GM21447 (cell line): Measurements from ENCODE around the gene ZMAT5.

Experiments used
- ATAC-seq: cut with Tn5 transposase; IDR thresholded peaks from one replicate; pipeline ENCODE4 v1.9.1; 2021; ENCODE audit not compliant: unreplicated experiment

The ZMAT5 gene

DNA sequence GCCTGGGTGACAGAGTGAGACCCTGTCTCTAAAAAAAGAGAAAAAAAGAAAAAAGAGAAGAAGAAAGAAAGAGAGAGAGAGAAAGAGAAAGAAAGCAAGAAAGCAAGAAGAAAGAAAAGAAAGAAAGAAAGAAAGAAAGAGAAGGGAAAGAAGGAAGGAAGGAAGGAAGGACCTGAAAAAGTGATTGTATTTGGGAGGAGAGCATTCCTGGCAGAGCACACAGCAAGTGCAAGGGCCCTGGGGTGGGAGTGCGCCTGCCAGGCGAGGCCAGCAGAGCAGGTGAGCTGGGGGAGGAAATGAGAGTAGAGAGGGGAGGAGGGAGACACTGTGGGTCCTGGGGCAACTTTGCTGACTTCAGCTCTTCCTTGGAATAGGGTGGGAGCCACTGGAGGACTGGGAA, 54.7 kb downstream of the ZMAT5 start:
- no peak for ATAC-seq

DNA sequence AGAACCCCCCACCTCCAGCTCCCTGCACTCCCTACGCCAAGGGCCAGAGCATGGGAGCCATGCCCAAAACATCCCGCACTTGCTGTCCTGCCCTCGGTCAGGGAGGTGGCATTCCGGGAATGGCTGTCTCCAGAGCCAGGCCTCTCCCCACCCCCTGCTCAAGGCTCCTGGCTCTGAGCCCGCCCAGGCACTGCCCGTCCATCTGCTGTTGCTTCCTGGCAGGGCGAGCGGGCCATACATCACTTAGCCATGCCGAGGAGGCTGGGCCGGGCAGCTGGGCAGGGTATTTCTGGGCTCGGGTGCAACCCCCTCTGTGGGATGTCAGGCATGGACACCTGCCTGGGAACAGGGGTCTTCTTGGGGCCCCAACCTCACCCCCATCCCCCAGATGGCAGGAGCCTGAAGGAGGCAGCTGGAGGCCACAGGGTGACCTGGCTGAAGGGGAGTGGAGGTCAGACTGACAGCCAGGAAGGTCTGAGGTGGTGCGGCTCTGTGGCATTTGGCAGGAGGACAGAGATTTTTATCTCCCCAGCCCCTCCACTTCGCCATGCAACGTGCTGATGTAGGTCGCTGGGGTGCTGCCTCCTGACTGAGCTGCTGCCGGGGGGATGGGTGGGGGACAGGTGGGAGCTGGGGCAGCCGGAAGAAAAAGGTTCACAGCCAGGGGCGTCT, 55.7 kb downstream of the ZMAT5 start:
- no peak for ATAC-seq

DNA sequence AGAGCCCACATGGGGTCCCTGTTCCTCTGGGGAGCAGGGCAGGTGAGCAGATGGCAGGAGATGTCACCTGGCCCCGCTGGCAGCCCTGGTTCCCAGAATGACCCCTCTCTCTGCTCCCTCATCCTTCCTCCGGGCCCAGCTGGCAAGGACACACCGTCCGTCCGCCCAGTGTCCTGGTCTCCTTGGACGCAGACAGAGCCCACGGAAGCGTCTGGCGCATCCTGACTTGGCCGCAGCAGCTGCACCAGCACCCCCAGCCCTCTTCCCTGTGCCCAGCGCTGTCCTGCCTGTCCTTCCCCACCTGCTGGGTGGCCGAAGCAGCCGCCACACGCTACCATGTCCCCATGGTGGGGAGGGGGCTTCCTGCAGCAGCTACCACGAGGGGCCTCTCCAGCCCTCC, 56.6 kb downstream of the ZMAT5 start:
- no peak for ATAC-seq

DNA sequence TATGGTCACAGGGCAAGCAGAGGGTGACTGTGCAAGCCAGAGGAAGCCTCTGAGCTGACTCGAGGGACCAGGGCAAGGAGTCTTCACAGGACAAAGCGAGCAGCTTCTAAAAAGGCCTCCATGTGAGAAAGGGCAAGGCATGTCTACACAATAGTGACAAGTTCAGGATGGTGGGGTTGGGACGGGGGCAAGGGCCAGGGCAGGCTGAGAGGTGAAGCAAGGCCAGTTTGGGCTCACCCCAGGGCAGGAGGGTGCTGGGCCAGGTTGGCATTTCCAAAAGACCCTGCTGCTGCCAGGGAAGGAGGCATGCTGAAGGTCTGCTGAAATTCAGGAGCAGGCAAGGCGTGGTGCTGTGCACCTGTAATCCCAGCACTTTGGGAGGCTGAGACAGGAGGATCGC, 59.3 kb downstream of the ZMAT5 start:
- no peak for ATAC-seq

DNA sequence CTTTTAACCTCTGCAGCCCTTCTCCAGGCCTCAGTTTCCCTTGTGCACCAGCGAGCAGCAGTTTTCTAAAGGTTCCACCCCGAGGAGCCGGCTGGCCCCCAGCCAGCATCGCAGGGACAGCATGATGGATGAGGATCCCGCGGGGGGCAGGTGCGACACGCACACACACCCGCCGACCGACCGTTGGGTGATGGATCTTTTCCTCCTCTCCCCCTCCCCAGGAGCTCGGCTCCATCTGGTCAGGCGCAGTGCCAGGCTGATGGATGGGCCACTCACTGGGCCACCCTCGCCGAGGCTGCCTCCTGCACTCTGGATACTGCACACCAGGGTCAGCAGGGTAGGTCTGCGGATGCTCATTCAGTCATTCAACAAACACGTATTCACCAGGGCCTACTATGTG, 59.8 kb downstream of the ZMAT5 start:
- no peak for ATAC-seq

DNA sequence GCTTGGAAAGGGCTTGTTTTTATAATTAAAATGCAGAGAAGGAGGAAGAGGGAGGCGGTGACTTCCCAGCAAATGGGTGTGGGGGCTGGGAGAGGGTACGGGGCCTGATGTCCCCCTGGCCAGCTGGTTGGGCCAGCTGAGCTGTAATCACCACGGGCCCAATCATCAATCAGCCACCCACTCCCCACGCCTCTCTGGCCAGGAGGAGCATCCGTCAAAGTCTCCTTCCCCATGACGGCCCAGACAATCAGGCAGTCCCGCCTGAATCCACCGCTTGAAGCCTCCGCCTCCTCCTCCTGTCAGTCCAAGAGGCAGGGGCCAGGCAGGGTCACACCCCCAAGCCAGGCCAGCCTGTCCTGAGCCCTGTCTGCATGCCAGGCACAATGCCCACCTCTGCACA, 60.3 kb downstream of the ZMAT5 start:
- no peak for ATAC-seq

DNA sequence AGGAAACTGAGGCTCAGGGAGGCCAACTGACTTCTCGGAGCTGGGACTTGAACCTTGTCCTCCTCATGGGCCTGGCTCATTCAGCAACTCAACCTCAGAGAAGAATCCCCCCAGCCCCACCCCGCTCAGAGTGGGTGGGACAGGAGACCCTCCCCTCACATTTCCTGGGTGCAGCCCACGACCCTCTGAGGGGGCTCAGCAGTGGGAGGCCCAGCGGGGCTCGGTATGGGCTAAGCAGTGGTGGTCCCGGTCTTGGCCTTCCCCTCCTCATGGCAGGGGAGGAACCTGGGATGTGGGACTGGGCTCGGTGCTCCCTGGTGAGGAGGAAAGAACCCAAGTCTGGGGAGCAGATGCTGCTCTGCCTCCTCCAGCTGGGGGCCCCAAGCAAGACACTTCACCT, 61.2 kb downstream of the ZMAT5 start:
- ATAC-seq, result no peak

DNA sequence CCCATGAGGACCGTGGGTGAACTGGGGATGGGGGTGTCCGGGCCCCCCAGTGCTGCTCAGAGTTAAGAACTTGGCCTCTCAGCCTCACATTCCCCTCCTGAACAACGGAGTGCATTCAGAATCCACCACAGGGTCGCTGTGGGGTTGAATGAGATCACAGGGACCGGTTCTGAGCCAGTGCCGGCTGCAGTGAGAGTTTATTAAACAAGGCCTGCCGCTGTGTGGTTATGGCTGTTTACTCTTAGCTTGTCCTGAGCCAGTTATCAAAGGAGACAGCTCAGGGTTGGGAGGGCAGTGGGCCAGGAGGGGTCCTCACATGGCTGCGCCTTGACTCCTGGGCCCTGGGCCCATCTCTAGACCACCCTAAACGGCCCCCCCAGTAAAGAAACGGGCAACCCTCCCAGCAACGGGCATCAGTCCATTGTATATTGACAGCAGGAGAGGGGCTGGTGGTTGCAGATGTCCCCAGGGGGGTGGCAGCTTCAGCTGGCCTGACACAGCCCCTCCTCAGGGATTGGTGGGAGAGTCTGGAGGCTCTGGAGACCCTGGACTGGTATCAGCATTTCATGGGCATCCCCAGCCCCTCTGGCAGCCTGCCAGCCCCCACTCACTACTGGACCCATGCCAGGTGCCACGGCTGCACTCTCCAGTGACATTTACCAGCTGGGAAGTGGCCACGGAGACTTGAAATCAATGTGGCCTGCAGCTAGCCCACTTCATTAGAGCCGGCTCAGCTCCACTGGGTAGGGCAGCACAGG, 62.1 kb downstream of the ZMAT5 start:
- no peak for ATAC-seq

DNA sequence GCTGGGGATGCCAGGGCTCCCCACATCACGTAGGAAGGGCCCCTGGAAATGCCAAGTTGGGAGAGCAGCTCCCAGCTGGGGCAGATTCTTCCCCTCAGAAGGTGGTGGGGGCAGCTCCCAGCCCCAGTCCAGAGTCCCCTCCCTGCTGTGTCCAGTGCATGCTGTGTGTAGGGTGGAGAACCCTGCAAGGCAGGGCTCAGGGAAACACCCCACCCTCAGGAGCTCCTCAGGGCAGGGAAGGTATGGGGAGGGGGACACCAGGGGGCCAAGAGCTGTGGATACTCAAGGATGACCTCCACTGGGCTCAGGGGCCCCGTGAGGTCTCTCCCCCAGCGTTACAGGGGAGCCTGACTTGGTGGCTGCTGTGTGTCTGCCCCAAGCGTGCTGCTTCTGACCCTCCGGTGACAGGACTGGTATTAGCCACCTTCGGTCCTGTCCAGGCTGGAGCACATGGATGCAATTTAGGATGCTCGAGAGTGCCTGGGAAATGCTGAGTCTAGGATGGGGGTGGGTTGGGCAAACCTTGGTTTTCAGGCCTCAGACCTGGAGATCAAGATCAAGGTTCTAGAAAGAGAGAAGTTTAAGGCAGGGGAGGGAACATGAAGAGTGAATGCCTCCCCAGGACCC, 63.1 kb downstream of the ZMAT5 start:
- no peak for ATAC-seq

DNA sequence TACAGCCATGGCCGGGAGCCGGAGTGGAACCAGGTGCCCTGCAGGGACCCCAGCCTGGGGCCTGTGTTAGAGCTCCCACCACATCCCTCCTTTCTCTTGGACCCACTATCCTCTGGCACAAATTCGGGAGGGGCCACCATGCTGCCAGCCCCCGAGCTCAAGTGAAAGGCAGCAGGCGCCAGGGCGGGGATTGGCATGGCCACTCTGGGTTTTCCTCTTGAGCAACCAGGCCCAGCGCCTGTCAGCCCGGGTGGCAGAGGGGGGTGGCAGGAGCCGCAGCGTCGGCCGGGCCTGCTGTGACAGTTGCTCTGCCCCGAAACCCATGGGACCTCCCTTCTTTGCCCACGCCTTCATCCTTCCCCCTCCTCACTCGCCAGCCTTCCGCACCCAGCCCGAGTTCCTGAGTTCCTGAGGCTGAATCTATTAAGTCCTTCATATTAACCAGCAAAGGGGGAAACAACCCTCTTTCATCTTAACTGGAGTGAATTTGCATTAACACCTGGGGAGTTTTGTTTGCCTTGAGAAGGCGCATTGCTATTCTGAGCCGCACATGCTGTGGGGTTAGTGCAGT, 63.8 kb downstream of the ZMAT5 start:
- no peak for ATAC-seq

DNA sequence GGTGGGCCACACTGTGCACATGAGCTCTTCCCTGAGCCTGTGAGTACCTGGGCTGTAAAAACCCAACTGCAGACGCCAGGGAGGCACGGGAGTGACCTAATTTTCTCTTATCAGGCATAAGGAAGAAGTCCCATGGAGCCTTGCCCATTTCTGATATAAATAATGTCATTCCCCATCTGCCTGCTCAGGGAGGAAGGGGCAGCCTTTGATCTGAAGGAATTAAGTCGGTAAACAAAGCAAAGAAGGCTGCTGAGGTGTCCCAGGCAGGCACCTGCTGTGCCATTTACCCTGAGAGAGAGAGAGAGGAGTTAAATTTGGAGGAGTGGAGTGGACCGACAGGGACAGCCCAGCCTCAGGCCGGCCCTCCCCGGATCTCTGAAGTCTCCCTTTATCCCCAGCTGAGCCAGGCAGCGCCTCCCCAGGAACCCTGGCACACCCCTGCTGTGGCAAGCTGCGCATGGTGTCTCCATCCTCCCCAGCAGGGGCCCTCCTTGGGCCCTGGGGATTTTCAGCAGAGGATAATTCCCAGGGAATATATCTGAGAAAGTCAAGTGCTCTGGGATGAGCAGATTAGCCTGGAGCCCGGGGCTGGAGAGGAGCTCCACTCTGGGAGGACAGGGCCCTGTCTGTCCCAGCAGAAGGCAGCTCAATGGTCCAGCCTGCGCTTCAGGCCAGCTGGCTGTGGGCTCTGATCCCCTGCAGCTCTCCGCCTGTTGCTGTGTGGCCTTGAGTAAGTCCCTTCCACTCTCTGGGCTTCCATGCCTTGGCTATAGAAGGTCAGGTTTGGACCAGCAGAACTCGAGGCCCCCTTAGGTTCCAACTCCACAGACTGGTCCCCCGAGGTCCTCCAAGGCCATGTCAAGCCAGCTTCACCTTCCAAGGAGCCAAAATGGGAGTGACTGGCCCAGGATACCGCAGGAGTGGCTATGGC, 64.5 kb downstream of the ZMAT5 start:
- no peak for ATAC-seq

DNA sequence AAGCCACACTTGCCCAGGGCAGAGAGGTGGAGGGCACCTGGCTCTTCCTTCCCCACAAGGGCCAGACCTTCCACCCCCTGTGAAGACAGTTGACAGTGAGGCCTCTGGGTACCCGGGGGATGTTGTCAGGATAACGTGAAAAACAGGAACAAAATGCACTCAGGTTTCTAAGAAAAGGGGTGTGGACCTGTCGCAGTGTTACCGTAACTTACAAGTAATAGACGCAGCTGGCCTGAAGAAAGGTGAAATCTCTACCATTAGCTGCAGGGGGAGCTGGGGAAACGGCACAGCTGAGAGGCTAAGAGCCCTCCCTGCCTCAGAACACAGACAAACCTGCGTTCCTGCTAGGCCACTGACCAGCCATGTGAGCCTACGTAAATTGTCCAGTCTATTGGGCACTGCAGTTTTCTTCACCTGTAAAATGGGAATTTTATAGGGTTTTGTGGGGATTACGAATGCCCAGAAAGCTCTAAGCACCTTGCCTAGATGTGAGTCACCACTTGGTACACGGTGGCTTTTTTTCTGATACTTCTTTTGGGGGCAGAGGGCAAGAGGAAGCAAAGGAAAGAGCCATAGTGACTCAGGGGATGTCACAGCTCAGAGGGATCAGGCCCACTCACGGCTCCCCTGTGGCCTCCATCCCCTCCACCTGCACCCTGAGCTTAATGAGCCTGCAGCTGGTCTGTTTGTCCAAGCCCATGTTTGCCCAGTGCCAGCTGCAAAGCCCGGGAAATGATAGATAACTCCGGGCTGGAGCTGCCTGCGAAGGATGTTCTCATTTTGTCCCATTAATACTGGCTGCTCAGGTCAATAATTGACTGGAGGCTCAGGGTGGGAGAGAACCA, 65.4 kb downstream of the ZMAT5 start:
- ATAC-seq, result no peak

DNA sequence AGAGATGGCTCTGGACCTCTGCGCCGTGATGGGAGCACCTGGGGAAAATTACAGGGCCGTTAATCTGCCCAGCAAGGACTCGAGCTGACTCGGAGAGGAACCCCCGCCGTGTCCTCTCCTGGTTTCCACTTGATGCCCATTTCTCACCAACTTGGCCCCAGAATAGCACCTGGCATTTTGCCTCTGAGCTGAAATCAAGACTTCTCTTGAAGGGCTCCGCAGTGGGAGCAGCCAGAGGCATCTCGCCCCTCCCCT, 66.0 kb downstream of the ZMAT5 start:
- ATAC-seq, result no peak

DNA sequence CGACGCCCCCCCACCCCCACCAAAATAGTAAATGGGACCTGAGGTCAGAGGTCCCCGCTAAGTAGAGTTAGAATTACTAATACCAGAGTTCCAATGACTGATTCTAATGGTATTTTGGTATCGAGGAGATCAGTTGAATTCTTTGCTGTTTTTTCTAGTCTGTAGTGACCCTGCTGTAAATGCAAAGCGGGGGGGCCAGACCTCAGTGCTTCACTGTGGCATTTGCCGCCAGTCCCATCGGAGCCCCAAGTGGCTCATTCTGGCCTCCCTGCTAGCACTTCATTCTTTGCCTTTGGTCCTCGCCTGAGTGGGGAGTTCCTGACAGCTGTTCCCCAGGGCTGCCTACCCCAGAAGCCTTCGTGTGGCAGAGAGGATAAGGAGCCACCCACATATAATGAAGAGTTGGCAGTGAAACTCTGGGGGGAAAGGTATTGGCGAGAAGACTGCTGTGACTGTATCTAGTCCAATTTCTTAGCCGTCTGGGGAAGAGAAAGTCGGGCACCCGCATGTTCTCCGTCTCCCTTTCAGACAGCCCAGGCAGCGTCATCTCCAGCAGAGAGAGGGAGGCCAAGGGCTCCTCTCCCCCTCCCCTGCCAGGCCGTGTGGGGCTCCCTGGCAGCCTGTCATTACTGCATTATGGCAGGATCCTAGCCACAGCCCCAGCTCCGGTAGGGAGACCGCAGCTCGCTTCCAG, 66.5 kb downstream of the ZMAT5 start:
- ATAC-seq, result no peak

DNA sequence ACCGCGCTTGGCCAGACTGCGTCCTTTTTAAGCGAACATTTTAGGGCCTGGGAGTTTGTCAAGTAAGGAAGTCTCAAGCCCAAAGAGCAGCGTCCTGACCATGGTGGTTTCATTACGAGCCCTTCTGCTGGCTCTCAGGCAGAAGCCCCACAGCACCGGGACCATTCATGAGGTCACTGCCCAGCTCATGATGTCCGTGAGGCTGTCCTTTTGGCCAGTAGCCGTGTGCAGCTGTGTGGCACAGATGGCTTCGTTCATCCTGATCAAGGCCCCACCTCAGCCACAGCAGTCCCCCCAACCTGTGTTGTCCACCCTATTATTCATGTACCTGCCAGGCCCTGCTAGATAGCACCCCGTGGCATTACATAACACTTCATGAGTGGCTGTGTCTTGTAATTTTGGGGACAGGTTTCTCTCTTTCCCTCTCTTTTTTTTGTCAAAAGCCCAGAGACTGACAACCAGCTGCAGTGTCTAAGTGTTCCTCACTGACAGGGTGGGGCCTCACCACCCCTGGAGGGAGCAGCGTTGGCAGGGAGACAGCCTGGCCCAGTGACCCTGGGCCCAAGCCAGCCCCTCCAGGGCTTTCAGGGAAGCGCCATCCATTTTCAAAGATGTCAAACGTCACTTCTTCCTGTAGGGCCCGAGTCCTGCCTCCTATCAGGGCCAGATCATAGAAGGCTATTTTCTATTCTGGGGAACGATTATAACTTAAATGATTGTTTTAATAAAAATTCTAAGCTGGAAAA, 68.8 kb downstream of the ZMAT5 start:
- ATAC-seq, result no peak

DNA sequence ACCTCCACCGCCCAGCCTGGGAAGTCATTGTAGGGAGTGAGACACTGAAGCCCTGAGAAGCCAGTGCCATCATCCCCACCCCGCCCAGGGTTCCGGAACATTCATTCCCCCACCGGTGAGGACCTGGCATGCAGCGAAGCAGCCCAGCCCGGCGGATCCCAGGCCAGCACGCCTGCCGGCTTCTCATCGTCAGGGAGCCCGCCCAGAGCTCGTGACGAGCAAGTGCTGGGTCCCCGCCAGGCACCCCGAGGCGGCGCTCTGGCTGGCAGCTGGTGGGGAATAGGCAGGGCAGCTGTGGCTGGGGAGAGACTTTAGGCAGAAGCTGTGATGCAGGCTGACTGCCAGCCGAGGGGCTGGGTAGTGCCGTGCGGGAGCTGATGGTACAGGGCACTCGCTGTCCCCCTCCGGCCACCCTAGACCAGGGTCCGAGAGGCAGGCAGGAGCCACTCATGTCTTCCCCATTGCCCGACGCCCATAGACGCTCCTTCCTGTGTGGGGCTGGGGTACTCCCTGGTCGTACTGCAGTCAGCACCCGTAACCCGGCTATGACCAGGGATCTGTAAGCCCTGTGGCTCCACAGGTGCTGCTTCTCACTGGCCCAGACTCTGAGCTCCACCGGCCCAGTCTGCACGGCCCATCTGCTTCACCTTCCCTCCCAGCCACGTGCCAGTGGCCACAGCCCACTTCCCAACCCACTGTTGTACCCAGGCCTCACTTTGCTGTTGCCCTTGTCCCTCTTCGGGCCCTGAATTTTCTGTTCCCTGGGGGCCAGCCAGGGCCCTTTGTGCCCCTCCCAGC, 71.5 kb downstream of the ZMAT5 start:
- ATAC-seq, result no peak

DNA sequence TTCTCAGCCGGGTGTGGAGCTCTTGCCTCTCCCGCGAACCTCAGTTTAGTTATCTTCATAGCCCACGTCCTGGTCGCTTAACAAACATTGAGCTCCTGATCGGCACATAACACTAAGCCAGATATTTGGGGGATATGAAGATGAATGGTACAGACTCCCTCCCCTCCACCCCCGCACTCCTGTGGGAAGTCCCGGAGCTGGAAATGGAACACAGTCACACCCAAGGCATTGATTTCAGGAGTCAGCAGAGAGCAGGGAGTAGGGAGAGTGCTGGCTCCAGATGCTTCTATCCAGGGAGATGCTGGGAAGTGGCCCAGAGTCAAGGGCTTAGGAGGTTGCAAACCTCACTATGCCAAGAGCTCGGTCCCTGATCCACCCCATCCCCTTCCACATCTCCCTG, 73.1 kb downstream of the ZMAT5 start:
- ATAC-seq, result no peak

DNA sequence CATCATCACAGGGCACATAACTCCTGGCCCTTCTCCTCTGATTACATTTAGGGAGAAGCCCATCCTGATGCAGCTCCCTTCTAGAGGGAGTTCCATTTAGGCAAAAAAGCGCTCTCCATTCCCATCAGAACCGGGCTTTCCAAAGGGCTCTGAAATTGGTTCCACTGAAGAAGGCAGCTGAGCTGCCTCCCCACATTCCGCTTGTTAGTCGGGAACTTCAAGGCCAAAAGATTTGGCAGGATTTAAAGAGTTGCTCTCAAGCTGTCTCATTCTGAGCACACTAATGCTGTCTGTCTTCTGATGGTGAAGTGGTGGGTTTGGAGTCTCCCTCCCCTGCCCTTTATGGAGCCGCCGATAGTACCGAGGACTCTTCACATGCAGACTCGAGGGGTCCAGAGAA, 73.6 kb downstream of the ZMAT5 start:
- no peak for ATAC-seq
